ENCODE results near the gene EML3.

- no peak for TF ChIP-seq POLR2A (IDR thresholded peaks at IDR 0.05)
- no peak for TF ChIP-seq EP300 (IDR thresholded peaks at IDR 0.05)
- no peak for TF ChIP-seq CTCF (IDR thresholded peaks at IDR 0.05)
Observed at GRCh38 chr11:62648967-62649364, 36.4 kb upstream of the EML3 start.
